HG02885 (cell line): ENCODE data around the gene ANAPC1.
"Not testable (repeated sequence)": the region's sequence is repeated elsewhere in the genome, so short reads cannot be mapped to it uniquely, and the experiment has no call there.

Source experiments
- ATAC-seq: cut with Tn5 transposase; IDR thresholded peaks from one replicate; pipeline ENCODE4 v1.9.1; 2021; ENCODE audit warnings: mild to moderate bottlenecking; ENCODE audit not compliant: unreplicated experiment, poor library complexity

The ANAPC1 gene, protein sequence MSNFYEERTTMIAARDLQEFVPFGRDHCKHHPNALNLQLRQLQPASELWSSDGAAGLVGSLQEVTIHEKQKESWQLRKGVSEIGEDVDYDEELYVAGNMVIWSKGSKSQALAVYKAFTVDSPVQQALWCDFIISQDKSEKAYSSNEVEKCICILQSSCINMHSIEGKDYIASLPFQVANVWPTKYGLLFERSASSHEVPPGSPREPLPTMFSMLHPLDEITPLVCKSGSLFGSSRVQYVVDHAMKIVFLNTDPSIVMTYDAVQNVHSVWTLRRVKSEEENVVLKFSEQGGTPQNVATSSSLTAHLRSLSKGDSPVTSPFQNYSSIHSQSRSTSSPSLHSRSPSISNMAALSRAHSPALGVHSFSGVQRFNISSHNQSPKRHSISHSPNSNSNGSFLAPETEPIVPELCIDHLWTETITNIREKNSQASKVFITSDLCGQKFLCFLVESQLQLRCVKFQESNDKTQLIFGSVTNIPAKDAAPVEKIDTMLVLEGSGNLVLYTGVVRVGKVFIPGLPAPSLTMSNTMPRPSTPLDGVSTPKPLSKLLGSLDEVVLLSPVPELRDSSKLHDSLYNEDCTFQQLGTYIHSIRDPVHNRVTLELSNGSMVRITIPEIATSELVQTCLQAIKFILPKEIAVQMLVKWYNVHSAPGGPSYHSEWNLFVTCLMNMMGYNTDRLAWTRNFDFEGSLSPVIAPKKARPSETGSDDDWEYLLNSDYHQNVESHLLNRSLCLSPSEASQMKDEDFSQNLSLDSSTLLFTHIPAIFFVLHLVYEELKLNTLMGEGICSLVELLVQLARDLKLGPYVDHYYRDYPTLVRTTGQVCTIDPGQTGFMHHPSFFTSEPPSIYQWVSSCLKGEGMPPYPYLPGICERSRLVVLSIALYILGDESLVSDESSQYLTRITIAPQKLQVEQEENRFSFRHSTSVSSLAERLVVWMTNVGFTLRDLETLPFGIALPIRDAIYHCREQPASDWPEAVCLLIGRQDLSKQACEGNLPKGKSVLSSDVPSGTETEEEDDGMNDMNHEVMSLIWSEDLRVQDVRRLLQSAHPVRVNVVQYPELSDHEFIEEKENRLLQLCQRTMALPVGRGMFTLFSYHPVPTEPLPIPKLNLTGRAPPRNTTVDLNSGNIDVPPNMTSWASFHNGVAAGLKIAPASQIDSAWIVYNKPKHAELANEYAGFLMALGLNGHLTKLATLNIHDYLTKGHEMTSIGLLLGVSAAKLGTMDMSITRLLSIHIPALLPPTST (N-terminal part only)

DNA sequence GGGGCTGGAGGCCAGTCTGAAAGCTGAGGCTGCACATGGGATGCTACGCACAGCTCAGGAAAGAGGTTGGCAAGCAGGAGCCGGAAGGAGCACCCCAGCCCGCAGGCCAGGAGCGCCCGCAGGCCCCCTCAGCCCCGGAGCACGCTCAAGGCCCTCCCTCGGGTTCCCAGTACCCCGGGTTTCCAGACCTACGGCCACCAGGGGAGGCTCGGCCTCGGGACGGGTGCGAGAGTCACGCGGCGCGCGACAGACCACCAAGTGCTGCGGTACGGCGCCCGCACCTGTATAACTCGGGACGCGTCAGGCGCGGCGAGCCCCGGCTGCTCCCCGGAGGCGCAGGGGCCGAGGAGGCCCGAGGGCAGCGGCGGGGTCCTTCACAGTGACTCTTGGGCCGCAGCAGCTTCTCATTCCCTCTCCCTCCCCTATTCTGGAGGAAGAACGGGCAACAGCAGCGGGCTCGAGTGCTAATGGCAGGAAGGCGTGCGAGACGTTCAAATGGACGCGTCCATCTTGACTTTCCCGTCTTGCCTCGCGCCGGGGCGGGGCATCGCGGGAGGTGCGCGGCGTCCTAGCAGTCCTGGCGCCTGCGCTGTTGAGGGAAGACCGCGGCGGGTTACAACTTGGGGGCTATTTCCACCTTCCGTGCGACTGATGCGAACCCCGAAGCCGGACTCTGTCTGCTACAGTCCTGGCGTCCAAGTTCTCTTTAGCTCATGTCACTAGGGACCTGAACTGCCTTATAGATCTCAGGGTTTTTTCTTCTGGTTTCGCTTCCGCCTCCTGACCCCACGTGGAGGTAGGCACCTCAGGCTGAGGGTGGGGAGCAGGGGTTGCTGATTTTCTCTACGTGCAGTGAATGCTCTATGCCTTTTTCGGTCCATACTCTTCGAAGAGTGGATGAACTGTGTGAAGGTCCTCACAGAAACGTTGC is at the start of gene ANAPC1:
ANAPC1 (minus strand) TSS at position 533 of the 931 bp plus-strand sequence. CDS start 3,368 bp downstream, outside the sequence.
- ATAC-seq, result peak; percentile 87

DNA sequence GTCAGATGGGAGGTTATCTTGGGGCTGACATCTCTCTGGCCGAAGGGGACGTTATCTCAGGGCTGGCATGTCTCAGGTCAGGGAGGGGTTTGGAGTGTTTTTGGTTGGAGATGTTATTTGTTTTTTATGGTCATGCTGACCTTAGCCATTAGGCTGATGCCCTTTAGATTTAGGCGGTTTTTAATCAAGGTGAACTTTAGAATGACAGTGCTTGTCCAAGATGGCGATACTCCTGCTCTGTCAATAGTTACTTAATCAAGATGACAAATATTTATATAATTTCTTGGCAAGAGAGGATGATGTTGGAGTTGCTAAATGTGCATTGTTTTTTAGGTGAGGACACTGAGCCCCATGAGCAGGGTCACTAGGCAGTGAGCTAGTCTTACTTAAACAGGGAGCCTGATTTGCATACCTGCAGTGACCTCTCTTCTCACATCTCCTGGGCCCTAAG is 48.9 kb upstream of the ANAPC1 start:
- ATAC-seq, result no peak

DNA sequence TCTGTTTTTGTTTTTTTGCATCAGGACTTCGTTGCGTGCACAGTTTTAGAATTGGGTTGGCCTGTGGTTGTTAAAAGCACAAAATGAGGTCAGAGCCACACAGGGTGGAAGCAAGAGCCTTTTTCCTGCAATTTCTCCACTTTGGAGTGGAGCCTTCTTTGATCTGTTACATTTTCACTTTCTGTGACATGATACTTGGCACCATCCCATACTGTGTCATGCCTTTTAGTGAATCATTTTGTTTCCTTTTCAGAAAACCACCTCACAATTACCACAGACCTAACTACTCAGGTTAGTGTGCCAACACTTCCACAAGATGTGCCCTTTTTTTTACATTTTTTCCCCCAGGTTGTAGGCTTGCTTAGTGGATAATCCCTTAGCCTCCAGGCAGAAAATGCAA is 46.9 kb upstream of the ANAPC1 start:
- no peak for ATAC-seq

DNA sequence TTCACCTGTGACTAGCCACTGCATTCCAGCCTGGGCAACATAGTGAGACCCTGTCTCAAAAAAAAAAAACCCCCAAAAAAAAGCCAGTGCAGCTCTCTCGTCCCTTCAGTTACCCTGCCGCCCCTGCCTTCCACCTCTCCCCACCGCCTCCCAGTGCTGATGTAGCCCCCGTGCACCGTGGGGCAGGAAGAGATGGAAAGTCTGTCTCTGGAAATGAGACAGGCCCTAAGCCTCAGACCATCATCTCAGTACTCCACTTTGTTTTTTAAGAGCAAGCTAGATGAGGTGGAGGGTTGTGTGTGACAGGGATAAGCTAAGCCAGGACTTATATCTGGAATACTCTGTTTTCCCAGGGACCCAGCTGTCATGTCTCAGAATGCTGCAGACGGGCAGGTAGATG is 46.4 kb upstream of the ANAPC1 start:
- no peak for ATAC-seq

DNA sequence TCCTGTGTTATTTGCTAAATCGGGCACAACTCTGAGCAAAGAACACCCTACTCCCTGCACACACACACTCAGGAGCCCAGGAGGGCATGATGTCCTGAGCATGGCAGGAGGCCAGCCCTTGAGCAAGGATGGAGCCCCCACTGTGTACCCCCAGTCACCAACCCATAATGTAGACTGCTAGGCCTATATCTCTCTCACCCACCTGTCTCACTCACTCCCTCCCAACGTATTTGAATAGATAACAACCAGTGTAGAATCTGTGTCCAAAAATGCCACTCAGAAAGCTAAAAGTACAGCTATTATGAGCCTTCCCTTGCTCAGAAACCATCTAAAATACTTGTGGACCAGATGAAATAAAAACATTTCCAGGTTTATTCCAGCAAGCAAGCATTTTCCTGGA is 43.7 kb upstream of the ANAPC1 start:
- ATAC-seq, result no peak

DNA sequence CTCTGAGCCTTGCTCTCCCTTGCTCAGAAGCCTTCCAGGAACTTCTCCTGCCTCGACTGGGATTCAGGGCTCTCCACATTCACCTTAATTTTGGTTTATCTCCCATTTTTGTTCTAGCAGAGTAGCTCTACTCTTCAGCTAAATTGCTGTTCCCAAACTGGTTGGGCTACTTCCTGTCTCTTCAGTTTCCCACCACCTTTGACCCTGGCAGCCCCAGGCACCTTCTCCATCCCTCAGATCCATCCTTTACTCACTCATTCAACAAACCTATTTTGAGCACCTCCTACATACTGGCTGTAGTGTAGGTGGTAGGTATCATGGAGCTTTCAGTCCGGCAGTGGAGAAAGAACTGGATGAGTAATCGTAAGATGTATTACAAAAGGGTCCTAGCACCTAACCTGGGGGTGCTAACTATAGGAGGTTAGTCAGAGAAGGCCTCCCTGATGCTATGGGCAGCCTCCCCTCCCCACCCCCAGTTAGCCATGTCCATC is 40.7 kb upstream of the ANAPC1 start:
- no peak for ATAC-seq

DNA sequence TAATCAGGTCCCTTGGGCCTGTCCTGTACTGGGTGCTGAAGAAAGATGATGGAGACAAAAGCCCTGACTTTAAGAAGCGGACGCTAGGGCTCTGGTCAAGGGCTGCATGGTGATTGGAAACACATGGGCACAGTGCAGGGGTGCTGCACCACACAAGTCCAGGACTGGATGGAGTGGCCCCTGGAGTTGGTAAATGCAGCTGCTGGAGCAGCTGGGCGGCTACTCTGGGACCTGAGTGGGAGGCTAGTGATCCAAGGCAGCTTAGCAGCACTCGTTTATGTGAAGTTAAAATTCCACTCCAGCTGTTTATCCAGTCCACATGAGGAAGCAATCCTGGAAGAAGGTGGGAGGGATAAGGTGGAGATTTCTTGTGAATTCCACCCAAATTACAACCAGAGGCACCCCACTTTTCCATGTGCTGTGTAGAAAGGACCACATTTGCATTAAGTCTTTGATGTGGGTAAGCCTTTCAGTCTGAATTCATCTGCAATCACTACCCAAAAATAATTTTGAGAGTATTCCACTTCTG is 39.3 kb upstream of the ANAPC1 start:
- no peak for ATAC-seq

DNA sequence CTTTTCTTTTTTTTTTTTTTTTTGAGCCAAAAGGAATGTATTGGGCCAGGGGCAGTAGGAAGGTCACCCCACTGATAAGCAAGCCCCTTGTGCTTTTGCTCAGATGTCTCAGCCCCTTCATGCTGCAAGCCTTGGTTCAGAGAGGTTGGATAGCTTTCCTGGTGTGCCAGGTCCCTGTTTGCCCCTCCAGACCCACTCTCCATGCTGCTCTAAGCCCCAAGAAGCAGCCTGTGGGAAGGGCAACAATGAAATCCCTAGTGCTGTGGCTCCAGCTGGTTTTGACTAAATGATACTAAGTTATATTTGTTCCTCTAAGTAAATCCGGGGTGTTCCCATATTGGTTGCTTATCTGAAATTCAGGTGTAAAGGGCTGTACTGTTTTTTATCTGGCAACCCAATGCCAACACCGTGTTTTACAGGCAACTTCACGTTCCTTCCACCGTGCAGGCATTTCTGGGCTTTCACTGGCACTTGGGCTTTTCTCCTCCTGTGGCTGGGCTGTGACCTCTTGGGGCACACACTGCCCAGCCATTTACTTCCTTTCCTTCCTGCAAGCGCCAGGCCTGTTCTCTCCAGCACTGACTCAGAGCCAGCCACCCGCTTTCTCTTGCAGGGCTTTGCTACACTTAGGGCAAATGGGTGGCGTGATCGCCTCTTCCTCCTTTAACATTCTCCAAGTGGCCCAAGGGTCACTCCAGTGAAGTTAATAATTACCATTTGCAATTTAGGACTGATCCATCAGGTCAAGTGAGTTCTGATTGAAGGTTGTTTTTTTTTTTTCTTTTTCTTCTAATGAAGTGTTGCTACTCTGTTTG is 36.0 kb upstream of the ANAPC1 start:
- ATAC-seq, result no peak

DNA sequence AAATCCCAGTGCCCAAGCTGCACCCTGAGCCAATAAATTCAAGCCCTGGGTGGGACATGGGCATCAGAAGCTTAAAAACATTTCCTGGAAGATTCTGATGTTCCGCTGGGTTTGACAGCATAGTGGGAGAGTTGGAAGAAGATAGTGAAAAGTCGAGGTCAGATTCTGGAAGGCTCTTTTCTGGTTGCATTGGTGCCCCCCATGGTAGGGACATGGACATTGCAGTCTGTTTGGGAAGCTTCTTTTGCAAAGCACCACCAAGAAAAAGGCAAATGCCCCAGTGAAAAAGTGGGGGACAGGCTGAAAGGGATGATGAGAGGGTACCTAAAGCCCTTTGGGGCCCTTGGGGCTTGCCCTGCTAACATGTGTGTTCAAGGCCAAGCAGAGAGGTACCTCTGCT is 35.4 kb upstream of the ANAPC1 start:
- no peak for ATAC-seq

DNA sequence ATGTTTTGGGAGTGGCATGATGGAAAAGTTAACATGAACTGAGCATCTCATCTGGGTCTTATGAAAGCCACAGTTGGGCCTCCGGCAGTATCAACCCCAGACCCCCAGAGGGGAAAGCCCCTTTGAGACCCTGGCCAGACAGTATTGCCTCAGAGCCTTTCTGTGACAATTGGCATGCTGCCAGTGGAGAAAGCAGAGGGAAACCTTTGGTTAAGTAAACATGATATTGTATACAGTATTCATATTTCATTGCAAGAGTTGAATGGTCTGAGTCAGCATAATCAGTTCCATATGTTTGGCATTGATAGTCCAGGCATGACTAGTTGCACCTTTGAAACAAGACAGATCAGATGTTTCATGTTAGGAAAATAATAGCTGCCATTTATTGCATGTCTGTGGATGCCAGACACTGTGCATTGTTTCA is 34.4 kb upstream of the ANAPC1 start:
- ATAC-seq, result no peak

DNA sequence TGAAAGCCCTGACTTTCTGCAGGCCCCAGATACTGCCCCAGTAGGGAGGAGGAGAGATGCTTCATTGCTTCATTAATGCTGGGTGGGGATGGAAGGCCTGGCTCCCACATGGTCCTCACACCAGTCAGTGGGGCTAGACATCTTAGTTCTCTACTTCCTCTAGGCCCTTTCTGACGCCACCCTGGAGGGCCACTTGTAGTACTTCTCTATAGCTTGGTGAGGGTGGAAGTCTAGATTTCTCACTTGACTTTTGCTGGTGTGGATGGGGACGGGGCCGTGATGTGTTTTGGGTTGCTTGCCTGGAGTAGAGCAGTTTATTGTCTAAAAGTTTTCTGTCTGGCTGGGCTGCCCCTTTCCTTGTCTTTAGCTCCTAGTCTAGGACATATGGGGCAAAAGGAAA is 33.1 kb upstream of the ANAPC1 start:
- no peak for ATAC-seq

DNA sequence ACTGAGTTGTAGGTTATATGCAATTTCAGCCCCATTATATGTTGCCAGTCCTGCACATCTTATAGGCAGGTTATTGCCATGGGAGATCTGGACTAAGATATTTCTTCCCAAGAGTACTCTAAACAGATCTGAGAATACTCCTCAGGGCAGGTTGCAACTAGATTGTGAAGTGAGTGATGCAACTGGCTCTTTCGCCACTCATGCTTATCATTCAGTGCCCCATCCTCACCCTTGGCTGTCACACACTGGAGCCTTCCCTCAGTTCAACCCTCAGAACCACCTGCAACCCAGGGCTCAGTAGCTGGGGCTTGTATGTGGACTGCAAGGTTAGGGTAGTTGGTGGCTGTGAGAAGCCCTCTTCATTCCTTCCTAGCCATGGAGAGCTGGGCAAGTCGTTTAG is 28.6 kb upstream of the ANAPC1 start:
- no peak for ATAC-seq

DNA sequence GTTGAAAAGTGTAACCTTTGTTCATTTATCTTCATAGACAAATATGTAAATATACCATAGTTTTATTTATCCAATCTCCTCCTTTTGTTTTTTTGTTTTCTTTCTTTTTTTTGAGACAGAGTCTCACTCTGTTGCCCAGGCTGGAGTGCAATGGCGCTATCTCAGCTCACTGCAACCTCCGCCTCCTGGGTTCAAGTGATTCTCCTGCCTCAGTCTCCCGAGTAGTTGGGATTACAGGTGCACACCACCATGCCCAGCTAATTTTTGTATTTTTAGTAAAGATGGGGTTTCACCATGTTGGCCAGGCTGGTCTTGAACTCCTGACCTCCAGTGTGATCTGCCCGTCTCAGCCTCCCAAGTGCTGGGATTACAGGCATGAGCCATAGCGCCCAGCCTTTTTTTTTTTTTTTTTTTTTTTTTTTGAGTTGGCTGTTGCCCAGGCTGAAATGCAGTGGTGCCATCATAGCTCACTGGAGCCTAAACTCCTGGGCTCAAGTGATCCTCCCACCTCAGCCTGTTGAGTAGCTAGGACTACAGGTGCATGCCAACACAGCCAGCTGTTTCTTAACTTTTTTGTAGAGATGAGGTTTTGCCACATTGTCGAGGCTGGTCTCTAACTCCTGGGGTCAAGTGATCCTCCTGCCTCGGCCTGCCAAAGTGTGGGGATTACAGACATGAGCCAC is 27.4 kb upstream of the ANAPC1 start:
- not testable (repeated sequence) for ATAC-seq

DNA sequence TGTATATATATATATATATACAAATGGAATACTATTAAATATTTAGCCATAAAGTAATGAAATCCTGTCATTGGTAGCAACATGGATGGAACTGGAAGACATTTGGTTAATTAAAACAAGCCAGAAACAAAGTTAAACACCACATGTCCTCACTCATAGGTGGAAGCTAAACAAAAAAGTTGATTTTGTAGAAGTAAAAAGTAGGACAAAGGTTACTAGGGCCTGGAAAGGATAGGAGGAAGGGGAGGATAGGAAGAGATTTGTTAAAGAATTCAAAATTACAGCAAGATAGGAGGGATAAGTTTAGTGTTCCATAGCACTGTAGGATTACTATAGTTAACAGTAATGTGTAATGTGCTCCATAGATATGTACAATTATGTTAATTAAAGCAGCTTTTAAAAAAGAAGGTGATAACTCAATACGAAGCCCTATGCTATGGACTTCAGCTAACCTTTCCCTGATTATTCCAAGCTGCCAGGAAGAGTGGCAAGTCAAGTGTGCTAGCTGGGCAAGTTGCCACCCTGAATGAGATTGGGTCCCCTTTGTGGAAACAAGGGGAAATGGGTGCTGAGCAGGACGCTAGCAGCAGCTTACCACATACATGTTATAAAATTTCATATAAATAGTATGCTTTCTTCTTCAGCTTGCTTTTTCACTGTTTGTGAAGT is 26.8 kb upstream of the ANAPC1 start:
- ATAC-seq, result no peak

DNA sequence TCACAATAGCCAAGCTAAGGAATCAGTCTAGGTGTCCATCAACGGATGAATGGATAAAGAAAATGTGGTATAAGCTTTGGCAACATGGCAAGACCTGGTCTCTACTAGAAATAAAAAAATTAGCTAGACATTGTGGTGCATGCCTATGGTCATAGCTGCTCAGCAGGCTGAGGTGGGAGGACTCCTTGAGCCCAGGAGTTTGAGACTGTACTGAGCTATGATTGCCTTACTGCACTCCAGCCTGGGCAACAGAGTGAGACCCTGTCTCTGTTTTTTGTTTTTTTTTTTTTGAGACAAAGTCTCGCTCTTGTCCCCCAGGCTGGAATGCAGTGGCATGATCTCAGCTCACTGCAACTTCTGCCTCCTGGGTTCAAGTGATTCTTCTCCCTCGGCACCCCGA is 26.0 kb upstream of the ANAPC1 start:
- not testable (repeated sequence) for ATAC-seq

DNA sequence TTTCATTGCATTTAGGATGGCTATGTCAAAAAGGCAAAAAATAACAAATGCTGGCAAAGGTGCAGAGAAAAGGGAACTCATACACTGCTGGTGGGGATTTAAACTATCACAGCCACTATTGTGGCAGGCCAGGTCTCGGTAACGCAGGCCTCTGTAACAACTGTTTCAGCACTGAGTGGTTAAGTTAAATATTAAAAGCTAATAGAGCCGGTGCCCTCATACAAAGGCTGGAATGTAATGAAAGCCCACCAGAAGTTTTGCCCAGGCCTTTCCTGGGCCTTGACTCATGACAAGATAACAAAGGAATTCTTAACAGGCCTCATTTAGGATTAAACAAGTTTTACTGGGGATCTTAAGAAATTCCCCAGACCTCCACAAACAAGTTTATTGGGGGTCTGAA is 25.1 kb upstream of the ANAPC1 start:
- no peak for ATAC-seq

DNA sequence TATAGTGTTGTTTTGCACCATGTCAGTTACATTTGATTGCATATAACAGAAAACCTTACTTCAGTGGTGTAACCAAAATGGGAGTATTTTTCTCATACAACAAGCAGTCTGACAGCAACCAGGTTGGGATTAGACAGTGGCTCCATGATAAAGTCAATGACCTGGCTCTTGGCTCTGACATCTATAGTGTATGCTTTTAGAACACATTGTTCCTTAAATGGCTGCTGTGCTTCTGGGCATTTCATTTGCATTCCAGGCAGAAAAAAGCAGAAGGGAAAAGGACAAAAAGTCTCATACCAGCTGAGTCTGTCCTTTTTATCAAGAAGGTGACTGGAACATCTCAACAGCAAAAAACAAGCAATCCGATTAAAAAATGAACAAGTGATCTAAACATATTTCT is 24.6 kb upstream of the ANAPC1 start:
- ATAC-seq, result no peak
